ENCODE measurements around the gene UMPS. TPM values are rescaled to one million over a fixed set of nuclear protein-coding genes. Genes with fewer than 3 reads are reported as not detected.
A peak's percentile ranks its signal among the peaks of the same experiment; 100 is the strongest.

The UMPS gene
- polyA plus RNA-seq, 1 of the 3 experiments (the other 2 are of a cell fraction), result 25.1 TPM

GRCh38 chr3:124774327-124774718, 44.1 kb downstream of the UMPS start:
- Histone ChIP-seq H3K9me2 (no peaks in the 10 kb centered on the region), H3K27me3 (ENCODE audit: insufficient read depth) (no peaks in the 10 kb centered on the region), H3K36me3 (replicated peaks in 1 of 2; ENCODE audit: control insufficient read depth in 1 of 2, insufficient read depth in 2 of 2, low read length in 1 of 2) (peaks cover 23 to 30% of the 10 kb centered on the region in 2 experiments), H3K79me2 (ENCODE audit: insufficient read depth) (peaks cover 11% of the 10 kb centered on the region; the same call in 1 of the 2 replicates), H2AFZ (ENCODE audit: low read depth) (no peak overlapping the region), H3K4me2 (peak overlapping the region; percentile 22; the same call in 1 of the 2 replicates), H3K27ac (ENCODE audit: low read depth in 2 of 2, low read length in 1 of 2) (peak overlapping the region; percentile 55 to 97), H3K9me3 (no peaks in the 10 kb centered on the region), H4K20me1 (ENCODE audit: insufficient read depth) (peaks cover 6% of the 10 kb centered on the region; the same call in 1 of the 2 replicates), H3K4me1 (ENCODE audit: control insufficient read depth in 1 of 2, insufficient read depth in 2 of 2, low read depth in 1 of 2, low read length in 1 of 2) (peaks cover 44 to 91% of the 10 kb centered on the region in 2 experiments), H3F3A (replicated peaks; ENCODE audit: insufficient read depth) (peaks cover 37% of the 10 kb centered on the region), H3K4me3 (ENCODE audit: low read depth in 2 of 2, low read length in 1 of 2) (no peak overlapping the region), H3K9ac (no peak overlapping the region; the same call in 1 of the 2 replicates)
- DNase-seq, result no peak
- 40% methylated on average over 6 of the region's 6 CpGs for WGBS (ENCODE audit: low lambda C conversion rate)
- CTCF ChIA-PET, result interaction anchor here (1.1 to 1.5 kb wide), 4 partner anchors 12 to 127 kb away, joined by 3 to 9 read pairs (median 4); no protein-coding TSS in a partner anchor
- POLR2A ChIA-PET, result no interaction called here
- no peak for TF ChIP-seq RAD21 (IDR thresholded peaks at IDR 0.05; ENCODE audit: low read length)
- TF ChIP-seq TCF12 (IDR thresholded peaks at IDR 0.05), result peak; percentile 96
- TF ChIP-seq, protein P1, sequence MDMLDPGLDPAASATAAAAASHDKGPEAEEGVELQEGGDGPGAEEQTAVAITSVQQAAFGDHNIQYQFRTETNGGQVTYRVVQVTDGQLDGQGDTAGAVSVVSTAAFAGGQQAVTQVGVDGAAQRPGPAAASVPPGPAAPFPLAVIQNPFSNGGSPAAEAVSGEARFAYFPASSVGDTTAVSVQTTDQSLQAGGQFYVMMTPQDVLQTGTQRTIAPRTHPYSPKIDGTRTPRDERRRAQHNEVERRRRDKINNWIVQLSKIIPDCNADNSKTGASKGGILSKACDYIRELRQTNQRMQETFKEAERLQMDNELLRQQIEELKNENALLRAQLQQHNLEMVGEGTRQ (IDR thresholded peaks at IDR 0.05; ENCODE audit: borderline replicate concordance, low read depth, low read length), result no peak
- no peak for TF ChIP-seq JUND (IDR thresholded peaks at IDR 0.05)
- peak; percentile 33; the same call in 1 of the 2 replicates for TF ChIP-seq POLR2AphosphoS5 (IDR thresholded peaks at IDR 0.05; ENCODE audit: low read depth, low read length)
- no peak for TF ChIP-seq GATA2 (CRISPR knock-in tag; IDR thresholded peaks at IDR 0.05)
- TF ChIP-seq, protein P2, sequence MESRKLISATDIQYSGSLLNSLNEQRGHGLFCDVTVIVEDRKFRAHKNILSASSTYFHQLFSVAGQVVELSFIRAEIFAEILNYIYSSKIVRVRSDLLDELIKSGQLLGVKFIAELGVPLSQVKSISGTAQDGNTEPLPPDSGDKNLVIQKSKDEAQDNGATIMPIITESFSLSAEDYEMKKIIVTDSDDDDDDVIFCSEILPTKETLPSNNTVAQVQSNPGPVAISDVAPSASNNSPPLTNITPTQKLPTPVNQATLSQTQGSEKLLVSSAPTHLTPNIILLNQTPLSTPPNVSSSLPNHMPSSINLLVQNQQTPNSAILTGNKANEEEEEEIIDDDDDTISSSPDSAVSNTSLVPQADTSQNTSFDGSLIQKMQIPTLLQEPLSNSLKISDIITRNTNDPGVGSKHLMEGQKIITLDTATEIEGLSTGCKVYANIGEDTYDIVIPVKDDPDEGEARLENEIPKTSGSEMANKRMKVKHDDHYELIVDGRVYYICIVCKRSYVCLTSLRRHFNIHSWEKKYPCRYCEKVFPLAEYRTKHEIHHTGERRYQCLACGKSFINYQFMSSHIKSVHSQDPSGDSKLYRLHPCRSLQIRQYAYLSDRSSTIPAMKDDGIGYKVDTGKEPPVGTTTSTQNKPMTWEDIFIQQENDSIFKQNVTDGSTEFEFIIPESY (IDR thresholded peaks at IDR 0.05; ENCODE audit: borderline replicate concordance, low read depth), result no peak
- no peak for TF ChIP-seq ELF1 (IDR thresholded peaks at IDR 0.05)
- TF ChIP-seq EP300 (IDR thresholded peaks at IDR 0.05; ENCODE audit: borderline replicate concordance in 1 of 2, low read depth in 1 of 2, low read length in 1 of 2), result peak; percentile 24 to 87; a peak in 2 of 4 replicates
- TF ChIP-seq MEF2A (IDR thresholded peaks at IDR 0.05; ENCODE audit: borderline replicate concordance, low read depth), result no peak
- no peak for TF ChIP-seq CTCF (IDR thresholded peaks at IDR 0.05)
- no peak for TF ChIP-seq SMC3 (IDR thresholded peaks at IDR 0.05; ENCODE audit: low read depth, low read length)
- TF ChIP-seq RXRA (IDR thresholded peaks at IDR 0.05; ENCODE audit: borderline replicate concordance, low read depth), result peak; percentile 84; the same call in 1 of the 2 replicates
- no peak for TF ChIP-seq SIN3A (IDR thresholded peaks at IDR 0.05; ENCODE audit: borderline replicate concordance, low read depth, low read length)
- TF ChIP-seq, protein P3, sequence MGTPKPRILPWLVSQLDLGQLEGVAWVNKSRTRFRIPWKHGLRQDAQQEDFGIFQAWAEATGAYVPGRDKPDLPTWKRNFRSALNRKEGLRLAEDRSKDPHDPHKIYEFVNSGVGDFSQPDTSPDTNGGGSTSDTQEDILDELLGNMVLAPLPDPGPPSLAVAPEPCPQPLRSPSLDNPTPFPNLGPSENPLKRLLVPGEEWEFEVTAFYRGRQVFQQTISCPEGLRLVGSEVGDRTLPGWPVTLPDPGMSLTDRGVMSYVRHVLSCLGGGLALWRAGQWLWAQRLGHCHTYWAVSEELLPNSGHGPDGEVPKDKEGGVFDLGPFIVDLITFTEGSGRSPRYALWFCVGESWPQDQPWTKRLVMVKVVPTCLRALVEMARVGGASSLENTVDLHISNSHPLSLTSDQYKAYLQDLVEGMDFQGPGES (IDR thresholded peaks at IDR 0.05; ENCODE audit: low read depth, low read length), result no peak
- peak; percentile 74 for TF ChIP-seq PBX3 (IDR thresholded peaks at IDR 0.05)
- no peak for TF ChIP-seq MXI1 (IDR thresholded peaks at IDR 0.05; ENCODE audit: low read depth, low read length)
- TF ChIP-seq FOSL2 (IDR thresholded peaks at IDR 0.05; ENCODE audit: borderline replicate concordance, low read depth), result no peak; the same call in 1 of the 2 replicates
- TF ChIP-seq RFX5 (IDR thresholded peaks at IDR 0.05; ENCODE audit: low read length), result no peak
- no peak for TF ChIP-seq FOXJ3 (CRISPR knock-in tag; IDR thresholded peaks at IDR 0.05)
- TF ChIP-seq TAF1 (IDR thresholded peaks at IDR 0.05; ENCODE audit: borderline replicate concordance, low read depth, low read length), result no peak
- TF ChIP-seq RCOR1 (IDR thresholded peaks at IDR 0.05; ENCODE audit: low read length), result peak; percentile 48; the same call in 1 of the 2 replicates
- TF ChIP-seq CHD2 (IDR thresholded peaks at IDR 0.05; ENCODE audit: low read length, partially characterized antibody), result no peak
- TF ChIP-seq NFIC (IDR thresholded peaks at IDR 0.05; ENCODE audit: borderline replicate concordance), result peak; percentile 98
- TF ChIP-seq TEAD4 (IDR thresholded peaks at IDR 0.05; ENCODE audit: borderline replicate concordance, insufficient read depth), result peak; percentile 100
- TF ChIP-seq, protein P4, sequence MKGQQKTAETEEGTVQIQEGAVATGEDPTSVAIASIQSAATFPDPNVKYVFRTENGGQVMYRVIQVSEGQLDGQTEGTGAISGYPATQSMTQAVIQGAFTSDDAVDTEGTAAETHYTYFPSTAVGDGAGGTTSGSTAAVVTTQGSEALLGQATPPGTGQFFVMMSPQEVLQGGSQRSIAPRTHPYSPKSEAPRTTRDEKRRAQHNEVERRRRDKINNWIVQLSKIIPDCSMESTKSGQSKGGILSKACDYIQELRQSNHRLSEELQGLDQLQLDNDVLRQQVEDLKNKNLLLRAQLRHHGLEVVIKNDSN (IDR thresholded peaks at IDR 0.05; ENCODE audit: borderline replicate concordance, low read depth), result no peak
- TF ChIP-seq GABPA (IDR thresholded peaks at IDR 0.05; ENCODE audit: low read depth), result no peak
- peak; percentile 40 for TF ChIP-seq YY1 (IDR thresholded peaks at IDR 0.05; ENCODE audit: low read depth)
